HG03342 (cell line): ENCODE data around the gene TPBGL.

Source experiments
- ATAC-seq: cut with Tn5 transposase; IDR thresholded peaks from one replicate; pipeline ENCODE4 v1.9.1; 2021; ENCODE audit warnings: mild to moderate bottlenecking, moderate library complexity; ENCODE audit not compliant: unreplicated experiment

Gene TPBGL

DNA sequence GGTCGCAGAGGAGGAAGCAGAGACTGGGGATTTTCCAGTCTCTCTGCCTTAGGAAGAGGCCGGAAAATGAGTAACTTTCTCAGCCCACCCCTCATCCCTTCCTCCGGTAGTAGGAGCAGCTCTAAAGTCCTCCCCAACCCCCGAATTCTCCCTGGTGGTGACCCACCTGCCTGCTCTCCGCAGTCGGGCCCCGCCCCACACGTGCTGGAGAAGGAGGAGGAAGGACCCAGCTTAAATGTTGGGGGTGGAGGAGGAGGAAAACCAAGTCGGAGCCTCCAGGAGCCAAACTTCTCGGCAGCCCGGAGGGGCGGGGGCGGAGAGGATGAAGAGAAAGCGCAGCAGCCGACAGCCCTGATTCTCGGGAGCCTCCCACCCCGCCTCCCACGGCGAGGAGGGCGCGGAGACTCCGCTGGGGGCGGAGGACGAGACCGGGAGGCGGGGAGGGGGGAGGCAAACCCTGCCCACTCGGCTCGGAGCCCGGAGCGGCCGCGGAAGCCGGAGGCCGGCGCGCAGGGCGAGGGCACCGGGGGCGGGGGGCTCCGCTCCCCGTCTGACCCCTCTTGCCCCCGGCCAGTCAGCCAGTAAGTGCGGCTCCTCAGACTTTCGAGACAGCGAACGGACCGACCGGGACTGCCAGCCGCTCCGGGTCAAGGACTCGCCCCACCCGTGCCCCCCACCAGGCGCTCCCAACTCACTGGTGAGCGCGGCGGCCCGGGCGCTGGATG, at the start of gene TPBGL:
TSS of gene TPBGL (plus strand) at position 464 of the 725 bp plus-strand sequence. CDS start 276 bp downstream, outside the sequence.
- ATAC-seq = no peak

DNA sequence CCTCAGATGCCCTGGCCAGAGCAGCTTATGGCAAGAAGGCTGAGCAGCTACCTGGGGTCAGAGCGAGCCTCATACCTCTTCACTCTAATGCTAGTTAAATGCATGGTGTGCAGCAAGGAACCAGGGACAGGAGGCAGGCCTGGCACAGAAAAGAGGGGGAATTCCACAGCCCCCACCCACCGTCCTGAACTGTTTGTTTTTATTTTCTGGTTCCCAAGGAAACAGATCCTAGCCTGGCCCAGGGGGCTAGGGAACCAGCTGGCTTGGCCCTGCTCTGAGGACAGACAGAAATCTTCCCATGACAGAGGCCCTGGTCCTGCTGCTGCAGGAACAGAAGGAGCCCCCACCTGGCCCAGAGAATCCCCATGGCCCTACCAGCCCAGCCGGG, 49.2 kb upstream of the TPBGL start:
- ATAC-seq = no peak

DNA sequence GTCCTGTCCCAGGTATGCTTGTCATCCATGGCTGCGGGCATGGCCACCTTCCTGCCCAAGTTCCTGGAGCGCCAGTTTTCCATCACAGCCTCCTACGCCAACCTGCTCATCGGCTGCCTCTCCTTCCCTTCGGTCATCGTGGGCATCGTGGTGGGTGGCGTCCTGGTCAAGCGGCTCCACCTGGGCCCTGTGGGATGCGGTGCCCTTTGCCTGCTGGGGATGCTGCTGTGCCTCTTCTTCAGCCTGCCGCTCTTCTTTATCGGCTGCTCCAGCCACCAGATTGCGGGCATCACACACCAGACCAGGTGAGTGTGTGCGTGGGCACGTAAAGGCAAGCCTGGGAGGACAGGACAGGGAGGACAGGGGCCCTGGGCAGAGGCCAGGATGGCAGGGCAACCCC, 47.3 kb upstream of the TPBGL start:
- ATAC-seq = no peak

DNA sequence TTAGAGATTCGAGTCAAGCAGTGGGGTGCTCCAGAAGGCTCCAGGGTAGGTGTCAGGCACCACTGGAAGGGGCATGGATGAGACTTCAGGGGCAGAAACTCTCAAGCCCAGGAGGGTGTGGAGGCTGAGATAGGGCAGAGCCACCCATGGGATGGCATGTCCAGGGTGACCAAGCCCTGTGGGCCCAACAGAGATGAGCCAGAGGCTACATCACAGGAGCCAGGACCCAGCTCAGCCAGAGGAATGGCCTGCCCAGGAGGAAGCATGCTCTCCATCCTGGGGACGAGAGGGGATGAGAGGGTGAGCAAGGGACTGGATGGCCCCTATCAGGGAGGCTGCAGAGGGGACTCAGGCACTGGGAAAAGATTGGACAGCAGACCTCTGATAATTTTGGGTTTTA, 46.9 kb upstream of the TPBGL start:
- no peak for ATAC-seq

DNA sequence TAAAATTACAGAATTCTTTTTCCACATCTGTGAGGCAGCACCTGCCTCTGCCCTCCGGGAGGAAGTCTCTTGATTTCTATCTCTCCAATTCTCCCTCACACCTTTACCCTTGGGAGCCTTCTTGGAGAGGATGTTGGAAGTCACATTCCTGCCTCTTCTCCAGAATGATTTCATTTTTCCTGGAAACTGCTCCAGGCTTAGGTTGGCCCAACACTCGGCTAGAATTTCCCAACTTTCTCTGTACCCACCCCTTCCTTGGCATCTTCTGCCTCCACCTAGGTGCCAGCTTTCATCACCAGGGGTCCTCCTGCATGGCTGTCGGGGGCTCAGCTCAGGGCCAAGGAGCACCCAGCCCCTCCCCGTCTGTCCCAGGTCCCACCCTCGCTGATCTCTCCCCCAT, 46.4 kb upstream of the TPBGL start:
- ATAC-seq = no peak

DNA sequence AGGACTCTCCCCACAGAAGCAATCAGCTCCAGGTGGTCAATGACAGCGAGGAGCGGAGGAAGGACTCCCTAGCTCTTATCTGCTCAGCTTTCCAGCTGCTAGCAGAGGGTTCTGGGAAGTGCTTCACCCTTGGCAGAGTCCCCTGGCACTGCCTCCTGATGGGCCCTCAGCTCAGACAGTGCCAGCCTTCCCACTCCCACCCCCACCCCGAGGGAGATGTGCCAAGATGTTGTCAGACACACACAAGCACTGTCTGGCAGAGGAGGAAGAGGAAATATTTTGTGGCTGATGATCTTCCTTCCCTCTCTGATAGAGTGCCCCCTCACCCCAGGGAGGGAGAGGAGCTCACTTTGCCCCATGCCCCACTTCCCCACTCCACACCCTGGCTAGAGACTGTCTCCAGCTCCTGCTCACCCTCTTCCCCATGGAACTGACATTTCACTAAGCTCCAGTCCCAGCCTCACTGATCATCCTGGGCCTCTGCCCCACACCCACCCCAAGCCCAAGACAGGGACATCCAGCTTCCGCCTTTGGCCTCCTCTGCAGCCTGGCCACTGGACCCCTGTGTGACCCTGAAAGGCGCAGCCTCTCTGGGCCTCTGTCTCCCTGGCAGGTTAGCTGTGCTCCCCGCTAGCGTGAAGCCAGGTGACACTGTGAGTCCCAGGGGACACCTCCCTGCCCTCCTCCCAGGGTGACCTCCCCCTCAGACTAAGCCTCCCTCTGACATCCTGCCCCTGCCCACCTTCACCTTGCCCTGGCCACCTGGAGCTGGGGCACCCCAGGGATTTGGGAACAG, 45.2 kb upstream of the TPBGL start:
- ATAC-seq = no peak

GRCh38 chr11:75196426-75196825, 44.1 kb upstream of the TPBGL start:
- no peak for ATAC-seq

DNA sequence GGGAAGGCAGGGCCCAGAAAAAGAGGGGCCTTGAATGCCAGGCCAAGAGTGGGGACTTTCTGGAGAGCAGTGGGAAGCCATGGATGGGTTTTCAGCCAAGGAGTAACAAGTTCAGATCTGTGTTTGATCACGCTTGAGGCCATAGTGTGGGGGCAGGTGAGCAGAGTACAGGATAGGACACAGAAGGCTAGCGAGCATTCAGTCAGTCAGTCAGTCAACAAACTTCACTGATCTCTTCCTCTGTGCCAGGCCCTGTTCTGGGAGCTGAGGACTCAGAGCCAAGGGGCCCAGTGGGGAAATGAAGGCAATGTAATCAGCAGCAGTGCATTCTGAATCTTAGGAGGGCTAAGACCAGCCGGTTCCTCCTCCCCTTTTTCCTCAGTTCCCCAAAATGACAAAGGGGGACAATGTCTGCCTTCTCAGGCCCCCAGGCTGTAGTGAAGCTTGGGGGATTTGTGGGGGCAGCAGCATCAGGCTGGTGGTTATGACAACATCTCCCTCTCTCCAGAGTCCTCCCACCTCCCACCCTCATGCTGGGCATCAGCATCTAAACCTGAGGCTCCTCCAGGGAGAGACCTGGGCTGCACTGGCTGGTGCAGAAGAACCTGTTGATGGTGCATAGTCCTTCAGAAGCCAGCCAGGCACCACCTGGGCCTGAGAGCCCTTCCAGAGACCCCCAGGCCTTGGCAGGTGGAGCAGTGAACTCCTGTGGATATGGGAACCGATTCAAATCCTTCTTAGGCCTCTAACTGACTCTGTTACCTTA, 42.9 kb upstream of the TPBGL start:
- no peak for ATAC-seq

GRCh38 chr11:75198278-75198973, 42.1 kb upstream of the TPBGL start:
- ATAC-seq = no peak

GRCh38 chr11:75199412-75199955, 41.1 kb upstream of the TPBGL start:
- no peak for ATAC-seq

GRCh38 chr11:75200051-75200450, 40.5 kb upstream of the TPBGL start:
- no peak for ATAC-seq

DNA sequence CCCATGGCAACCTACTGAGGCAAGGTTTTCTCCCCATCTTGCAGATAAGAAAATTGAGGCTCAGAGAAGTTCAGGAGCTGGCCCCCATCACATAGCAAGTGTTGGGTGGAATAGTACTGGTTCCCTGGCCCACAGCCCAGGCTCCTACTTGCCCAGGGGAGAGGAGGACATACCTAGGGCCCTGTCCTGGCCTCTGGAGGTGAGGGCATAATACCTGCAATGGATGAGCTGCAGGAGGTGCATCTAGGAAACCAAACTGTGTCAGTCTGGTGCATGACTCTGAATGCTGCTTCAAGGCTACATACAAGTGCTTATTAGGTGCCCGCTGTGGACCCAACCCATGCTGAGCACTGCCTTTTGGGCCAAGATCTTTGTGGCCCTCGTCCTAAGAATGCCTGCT, 40.0 kb upstream of the TPBGL start:
- ATAC-seq = no peak

GRCh38 chr11:75201771-75202170, 38.8 kb upstream of the TPBGL start:
- ATAC-seq = no peak

DNA sequence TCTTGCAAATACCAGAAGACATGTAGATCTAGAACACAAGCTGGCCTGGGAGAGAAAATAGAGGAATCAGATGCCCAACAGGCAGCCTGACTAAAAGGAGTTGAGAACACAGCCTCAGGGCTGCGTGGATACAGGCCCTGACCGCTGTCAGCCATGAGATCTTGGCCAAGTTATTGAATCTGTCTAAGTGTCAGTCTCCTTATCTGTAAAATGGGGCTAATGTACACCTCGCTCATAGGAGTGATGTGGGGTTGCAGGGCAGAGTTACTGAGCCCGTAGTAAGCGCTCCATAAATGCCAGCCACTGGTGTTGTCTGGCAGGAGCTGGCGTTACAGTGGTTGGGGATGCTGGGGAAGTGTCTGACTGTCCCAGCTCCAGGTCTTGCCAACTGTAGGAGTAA, 38.4 kb upstream of the TPBGL start:
- no peak for ATAC-seq

DNA sequence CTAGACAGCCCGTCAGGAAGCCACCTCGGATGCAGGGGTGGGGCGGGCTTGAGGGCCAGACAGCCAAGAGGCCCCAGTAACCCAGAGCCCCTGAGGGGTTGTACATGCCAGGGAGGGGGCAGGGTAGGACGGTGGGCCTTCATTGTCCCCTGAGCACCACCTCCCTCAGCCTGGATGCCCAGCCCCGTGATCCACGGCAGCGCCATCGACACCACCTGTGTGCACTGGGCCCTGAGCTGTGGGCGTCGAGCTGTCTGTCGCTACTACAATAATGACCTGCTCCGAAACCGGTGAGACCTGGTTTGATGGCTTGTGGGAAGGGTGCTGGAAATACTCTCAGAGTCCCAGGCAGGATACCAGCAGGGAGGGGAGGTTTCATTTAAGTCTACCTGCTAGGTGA, 37.4 kb upstream of the TPBGL start:
- no peak for ATAC-seq

- no peak for ATAC-seq
Observed at GRCh38 chr11:75203641-75204011, 36.9 kb upstream of the TPBGL start.

GRCh38 chr11:75204012-75204674, 36.4 kb upstream of the TPBGL start:
- no peak for ATAC-seq

DNA sequence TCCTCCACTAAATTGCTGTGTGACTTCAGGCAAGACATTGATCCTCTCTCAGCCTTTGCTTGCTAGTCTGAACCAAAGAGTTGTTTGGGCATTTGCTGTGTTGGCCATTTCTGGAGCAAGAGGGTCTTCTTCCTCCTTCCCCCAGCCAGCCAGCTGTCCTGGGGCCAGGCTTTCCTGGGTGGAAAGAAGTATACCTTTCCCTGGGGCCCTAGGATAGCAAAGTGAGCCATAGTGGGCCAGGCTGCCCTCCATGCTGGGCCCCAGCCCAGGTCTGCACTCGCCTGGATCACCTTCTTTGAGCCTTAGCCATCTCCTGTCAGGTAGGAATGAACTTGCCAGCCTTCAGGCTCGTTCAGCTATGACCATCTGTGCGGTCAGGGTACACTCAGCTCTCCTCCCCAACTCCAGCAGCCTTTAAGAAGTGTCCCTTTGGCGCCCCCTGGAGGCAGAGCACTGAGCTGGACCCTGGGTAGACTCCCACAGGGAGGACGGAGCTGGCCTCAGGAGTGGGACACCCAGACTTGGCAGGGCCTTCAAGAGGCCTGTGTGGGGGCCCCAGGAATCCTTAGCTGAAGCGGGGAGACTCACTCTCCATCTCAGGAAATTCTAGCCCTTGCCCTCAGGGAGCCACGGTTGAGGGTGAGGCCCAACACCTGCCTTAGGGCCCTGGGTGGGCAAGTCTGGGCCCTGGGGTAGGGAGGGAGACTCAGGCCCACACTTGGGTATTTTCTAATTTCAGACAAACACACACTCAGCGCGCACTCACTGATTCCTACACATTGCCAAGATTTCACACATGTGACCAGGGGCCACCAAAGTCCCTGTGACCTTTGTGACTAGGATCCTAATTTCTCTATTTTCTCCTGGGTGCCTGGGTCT, 35.6 kb upstream of the TPBGL start:
- ATAC-seq = no peak

- ATAC-seq = no peak
Observed at GRCh38 chr11:75205564-75206020, 35.0 kb upstream of the TPBGL start.
